Peyer's patch (tissue), 4 donors: ENCODE measurements around the gene PPP2CA.

Experiments
- CTCF ChIP-seq, 6 experiments: fragments of 450-650 bp in 4 of 6; fragments of 200-600 bp in 2 of 6; sonication (generic) in 1 of 6; IDR thresholded peaks; one replicate each; pipeline ENCODE4 v1.5.1; 2017 to 2019; ENCODE audit warnings: antibody characterized with exemption in 6 of 6, mild to moderate bottlenecking in 3 of 6, moderate library complexity in 1 of 6
- POLR2A ChIP-seq, 2 donors: fragments of 450-650 bp; IDR thresholded peaks; one replicate each; pipeline ENCODE4 v1.5.1; 2017; ENCODE audit warnings: antibody characterized with exemption in 2 of 2, mild to moderate bottlenecking in 2 of 2, moderate library complexity in 2 of 2

DNA sequence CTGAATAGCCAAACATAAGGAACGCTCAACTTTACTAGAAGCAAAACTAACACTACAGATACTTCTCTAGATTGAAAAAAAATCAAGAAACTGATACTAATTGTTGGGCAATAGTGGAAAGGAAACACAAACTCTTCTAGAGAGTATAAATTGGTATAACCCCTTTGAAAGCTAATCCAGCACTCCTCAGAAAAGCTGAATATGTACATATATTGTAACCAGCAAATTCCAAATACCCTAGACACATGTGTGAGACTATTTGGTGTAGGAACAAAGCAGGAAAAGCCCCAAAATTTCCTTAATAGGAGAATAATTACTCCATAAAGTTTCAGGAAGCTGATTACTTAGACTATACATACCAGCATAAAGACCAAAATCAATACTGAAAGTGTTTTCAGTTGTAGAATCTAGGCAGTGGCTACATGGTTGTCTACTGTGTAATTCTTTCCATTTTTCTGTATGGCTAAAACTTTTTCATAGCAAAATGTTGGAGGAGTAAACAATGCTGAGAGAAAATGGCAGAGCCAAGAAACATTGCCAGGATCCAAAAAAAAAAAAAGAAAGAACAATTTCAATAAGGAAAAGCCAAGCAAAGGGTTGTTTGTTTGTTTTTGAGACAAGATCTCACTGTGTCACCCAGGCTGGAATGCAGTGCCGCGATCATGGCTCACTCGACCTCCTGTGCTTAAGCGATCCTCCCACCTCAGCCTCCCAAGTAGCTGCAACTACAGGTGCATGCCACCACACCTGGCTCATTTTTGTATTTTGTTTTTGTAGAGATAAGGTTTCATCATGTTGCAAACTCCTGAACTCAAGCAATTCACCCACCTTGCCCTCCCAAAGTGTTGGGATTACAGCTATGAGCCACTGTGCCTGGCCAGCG lies 64.1 kb downstream of the PPP2CA start:
- TF ChIP-seq CTCF (IDR thresholded peaks at IDR 0.05) = no peak
- TF ChIP-seq POLR2A (IDR thresholded peaks at IDR 0.05) = no peak
